Measurements from ENCODE around the gene KANSL3.

The KANSL3 gene

DNA sequence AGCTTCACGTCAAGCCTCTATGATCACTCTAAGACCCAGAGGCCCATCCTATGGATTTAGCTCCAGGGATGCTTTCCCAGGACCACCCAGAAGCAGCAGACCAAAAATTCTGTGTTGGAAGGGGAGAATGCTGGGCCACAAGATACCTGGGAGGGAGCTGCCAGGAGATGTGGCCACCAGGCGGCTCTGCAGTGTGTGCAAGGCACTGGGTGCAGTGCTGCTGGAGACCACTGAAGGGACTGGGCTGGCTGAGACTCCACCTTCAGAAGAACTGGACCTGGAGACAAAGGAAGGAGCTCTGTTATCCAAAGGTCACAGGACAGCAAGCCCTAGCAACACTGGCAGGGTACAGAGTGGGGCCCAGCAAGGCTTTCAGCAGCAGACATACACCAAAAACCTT is 34.0 kb downstream of the KANSL3 start:
- no peak for DNase-seq (ENCODE audit: low spot score)

GRCh38 chr2:96602330-96602823 is 35.7 kb downstream of the KANSL3 start:
- DNase-seq (ENCODE audit: low spot score) = no peak

- DNase-seq (ENCODE audit: low spot score) = no peak
These were observed 36.5 kb downstream of the KANSL3 start for GRCh38 chr2:96601382-96602292.

DNA sequence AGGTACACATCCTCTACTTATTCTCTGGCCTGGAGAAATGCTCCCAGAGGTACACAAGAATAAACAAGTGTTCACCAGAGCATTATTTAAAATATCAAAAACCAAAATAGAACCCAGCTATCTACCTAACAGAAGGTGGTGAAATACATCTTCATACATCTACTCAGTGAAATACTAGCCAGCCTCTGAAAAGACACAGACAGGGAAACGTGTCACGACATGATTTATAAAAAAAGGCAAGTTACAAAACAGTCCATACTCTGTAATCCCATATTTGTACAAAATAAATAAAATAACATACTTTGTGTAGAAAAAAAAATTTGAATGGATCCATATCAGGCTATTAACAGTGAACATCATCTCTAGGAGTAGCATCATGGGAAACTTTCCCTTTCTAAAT is 38.2 kb downstream of the KANSL3 start:
- DNase-seq (ENCODE audit: low spot score) = no peak

DNA sequence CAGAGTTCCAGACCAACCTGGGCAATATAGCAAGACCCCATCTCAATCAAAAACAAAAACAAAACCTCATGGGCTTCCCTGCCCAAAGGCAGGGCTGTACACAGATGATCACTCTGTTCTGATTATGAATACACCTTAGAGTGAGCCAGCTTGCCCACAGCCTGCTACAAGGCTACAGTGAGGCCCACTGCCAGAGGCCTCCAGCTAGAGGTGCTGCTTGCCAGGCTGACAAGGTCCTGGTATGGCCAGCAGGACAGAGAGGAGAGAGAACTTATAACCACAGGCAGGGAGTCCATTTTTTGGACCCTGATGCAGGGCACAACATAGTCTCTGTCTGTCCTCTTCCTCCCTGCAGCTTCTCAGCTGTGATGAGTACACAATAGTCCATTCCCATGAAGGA is 41.5 kb downstream of the KANSL3 start:
- DNase-seq (ENCODE audit: low spot score) = no peak

GRCh38 chr2:96594691-96595152 is 43.4 kb downstream of the KANSL3 start:
- no peak for DNase-seq (ENCODE audit: low spot score)

GRCh38 chr2:96594282-96594681 is 43.8 kb downstream of the KANSL3 start:
- no peak for DNase-seq (ENCODE audit: low spot score)

DNA sequence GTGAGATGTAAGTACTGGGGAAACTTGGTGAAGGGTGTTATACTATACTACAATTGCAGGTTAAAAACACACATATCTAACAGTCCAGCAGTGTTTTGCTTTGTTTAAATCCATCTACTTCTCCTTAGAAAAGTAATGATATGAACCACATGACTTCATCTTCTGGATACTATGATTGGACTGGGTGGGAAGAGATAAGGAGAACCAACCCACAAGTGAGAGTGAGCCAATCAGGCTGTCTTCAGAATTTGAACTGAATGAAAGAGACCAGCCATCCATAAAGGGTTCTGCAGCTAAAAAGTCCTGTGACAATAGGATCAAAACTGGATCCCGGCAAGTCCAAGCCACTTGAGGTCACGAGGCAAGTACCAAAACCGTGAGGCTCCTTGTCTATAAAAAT is 46.6 kb downstream of the KANSL3 start:
- no peak for DNase-seq (ENCODE audit: low spot score)

DNA sequence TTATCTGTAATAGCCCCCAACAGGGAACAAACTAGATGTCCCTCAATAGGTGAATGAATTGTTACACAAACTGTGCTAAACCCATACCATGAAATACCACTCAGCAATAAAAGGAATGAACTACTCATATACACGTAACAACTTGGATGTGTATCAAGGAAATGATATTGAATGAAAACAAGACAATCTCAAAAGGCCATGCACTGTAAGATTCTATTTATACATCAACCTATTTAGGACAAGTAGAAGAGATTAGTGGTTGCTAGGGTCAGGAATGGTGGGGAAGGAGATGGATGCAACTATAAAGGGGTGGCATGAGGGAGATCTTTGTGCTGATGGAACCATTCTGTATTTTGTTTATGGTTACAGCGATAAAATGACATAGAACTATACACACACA is 47.1 kb downstream of the KANSL3 start:
- no peak for DNase-seq (ENCODE audit: low spot score)

DNA sequence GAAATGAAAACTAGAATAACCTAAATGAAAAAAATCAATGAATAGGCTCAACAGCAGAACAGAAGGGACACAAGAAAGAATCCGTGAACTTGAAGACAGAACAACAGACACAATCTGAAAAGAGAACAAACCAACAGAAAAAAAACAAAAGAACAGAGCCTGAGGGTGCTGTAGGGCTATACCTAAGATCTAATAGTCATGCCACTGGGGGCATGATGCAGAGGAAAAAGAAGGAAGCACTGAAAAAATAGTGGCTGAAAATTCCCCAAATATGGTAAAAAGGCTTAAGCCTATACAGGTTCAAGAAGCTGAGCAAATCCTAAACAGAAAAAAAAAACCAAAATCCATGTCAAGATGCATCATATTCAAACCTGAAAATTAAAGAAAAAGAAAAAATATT is 50.3 kb downstream of the KANSL3 start:
- DNase-seq (ENCODE audit: low spot score) = no peak

GRCh38 chr2:96584017-96584416 is 54.1 kb downstream of the KANSL3 start:
- no peak for DNase-seq (ENCODE audit: low spot score)

- DNase-seq (ENCODE audit: low spot score) = peak; percentile 10
These were observed 57.3 kb downstream of the KANSL3 start for GRCh38 chr2:96580771-96581170.

DNA sequence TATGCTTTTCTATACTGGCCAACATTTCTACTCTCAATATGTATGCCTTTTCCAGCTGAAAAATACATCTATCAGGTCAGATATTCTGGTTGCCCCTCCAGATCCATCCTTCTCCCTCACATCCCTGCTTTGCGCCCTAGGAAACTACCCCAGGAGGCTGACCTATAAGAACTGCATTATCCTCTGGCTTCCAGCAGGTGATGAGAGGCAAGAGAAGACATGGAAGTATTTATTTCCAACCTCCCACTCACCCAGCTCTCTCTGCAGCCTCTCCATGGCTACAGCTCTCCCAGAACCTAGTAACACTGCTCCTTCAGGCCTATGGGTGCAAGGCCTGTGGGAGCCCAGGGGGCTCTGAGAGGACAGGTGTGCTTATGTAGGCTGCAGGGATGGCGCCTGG is 58.7 kb downstream of the KANSL3 start:
- DNase-seq (ENCODE audit: low spot score) = no peak

- DNase-seq (ENCODE audit: low spot score) = no peak
These were observed 59.4 kb downstream of the KANSL3 start for GRCh38 chr2:96578731-96579130.

DNA sequence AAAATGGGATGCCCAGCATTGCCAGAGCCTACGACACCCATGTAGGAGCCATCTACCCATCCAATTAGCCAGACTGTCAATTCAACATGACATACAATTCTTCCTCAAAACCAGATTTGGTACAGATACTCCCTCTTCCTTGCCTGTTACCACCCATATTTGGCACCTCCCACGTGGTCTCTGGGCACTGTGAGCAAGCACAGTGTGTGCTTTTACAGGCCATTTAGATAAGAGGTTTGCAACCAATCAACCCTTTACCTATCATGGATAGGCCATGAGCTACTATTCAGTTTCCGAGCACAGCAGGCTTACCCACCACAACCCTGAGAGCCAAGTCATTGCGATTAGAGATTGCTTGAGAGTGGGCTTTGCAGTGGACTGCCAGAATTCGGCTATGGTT is 60.6 kb downstream of the KANSL3 start:
- DNase-seq (ENCODE audit: low spot score) = no peak

DNA sequence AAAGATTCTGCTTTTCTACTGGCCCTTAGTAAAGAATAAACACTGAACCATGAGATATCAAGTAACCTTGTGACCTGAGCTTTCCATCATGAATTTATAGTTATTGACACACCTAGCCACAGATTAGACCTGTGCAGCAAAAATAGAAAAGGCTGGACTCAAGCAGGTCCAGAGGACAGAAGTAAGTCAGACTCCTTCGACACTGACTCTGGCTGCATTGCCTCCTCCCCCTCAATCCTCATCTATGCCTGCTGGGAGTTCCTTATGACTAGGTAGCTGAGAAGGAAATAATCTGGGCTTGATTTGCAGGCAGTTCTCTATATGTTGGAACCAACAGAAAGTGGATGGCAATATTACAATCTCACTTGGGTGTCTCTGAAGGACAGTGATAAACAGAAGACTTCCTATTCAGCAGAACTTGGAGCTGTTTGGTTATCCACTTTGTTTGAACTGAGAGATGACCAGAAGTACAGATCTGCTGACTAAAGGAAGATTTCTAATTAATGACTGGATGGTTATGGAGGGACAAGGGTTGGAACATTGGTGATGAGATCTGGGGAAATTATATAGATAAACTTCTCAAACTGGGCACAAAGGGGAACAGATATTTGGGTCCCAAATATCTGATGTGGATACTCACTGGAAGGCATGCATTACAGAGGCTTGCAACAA is 62.2 kb downstream of the KANSL3 start:
- DNase-seq (ENCODE audit: low spot score) = no peak

DNA sequence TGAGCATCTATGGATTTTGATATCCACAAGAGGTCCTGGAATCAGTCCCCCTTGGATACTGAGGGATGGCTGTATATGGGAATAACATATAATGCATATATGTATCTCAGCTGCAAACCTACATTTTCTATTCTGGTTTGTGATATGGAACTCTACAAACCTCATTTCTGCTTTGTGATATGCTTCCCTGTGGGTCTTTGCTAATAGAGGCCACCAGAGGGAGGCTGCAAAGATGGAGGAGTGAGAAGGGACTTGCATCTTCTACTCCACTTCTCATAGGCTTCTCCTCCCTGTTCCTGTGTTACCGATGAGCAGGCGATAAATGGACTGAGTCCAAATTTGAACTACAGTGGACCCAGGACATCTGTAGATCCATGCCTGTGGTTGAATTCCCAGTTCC is 63.7 kb downstream of the KANSL3 start:
- no peak for DNase-seq (ENCODE audit: low spot score)

- DNase-seq (ENCODE audit: low spot score) = no peak
These were observed 70.0 kb downstream of the KANSL3 start for GRCh38 chr2:96568094-96568493.

DNA sequence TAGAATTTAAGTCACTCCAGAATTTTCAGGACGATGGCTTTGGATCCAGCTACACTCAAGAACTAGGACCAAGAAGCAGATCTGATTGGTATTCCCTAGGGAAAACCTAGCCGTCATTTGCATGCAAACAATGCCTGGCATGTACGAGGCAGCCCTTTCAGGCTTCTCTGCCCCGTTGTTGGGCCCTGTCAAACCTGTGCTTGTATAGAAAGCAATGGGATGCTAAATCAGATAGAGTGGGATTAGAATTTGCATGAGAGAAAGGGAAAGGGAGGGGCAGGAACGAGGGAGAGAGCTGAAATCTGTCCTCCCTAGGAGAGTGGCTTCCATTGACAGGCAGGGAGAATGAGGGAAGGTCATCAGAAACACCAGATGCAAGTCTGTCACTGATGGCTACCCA is 73.0 kb downstream of the KANSL3 start:
- no peak for DNase-seq (ENCODE audit: low spot score)

GRCh38 chr2:96564563-96564962 is 73.5 kb downstream of the KANSL3 start:
- DNase-seq (ENCODE audit: low spot score) = no peak

DNA sequence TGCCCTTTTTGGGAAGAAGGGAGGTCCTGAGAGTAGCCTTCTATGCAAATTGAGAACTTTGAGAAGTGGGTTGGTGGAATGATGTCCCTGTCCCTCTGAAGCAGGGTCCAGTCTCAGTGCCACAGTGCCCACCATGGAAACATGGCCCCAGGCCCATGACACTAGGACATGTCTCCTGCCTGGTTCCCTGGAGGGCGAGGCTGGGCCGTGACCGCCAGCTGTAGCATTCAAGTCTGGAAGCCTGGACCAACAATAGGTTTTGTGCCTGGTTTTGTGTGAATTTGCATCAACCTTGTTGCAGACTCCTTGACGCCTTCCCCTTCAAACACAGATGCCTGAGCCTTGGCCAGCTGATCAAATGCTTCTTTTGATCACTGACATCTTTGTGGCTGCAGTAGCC is 74.1 kb downstream of the KANSL3 start:
- no peak for DNase-seq (ENCODE audit: low spot score)

DNA sequence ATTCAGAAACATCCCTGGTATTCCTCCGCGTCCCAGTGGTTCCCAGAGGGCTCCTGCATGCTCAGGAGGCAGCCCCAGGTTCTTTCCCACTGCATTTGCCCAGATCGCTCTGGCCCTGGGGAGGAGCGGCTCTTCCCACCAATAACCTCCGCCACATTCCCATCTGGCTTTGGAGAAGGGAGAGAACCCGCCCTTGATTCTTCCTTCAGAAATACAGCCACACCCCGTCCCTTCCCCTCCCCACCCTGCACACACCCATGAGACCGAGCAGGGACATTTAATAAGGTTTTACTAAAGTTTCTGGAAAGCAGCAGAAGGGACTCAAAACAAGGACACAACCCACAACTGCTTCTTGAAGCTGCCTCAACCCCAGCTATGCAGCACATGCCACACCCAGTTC is 79.6 kb downstream of the KANSL3 start:
- no peak for DNase-seq (ENCODE audit: low spot score)

DNA sequence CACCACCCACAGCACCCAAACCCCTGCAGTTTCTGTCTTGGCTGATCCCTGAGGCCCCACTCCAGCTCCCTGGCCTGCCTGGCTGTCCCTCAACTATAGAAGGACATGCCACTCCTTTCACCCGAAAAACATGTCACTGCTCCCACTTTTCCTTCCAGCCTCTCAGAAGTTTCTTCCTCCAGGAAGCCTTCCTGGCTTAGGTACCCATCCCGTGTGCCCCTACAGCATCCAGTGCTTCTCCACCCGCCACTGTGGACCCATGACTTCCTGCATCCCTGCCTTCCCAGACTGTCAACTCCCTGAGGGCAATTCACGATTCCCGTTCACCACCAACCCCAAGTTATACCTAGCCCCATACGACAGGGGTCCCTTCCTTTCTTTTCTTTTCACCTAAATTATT is 80.1 kb downstream of the KANSL3 start:
- no peak for DNase-seq (ENCODE audit: low spot score)

Measured in AG08395 (cell line).